Astrocyte of the hippocampus (primary cell): ENCODE measurements around the gene SERINC3.

Experiments
- DNase-seq: peaks from one replicate; pipeline ENCODE4 v3.0.0; 2011; ENCODE audit warnings: low read depth, low spot score

SERINC3 gene

DNA sequence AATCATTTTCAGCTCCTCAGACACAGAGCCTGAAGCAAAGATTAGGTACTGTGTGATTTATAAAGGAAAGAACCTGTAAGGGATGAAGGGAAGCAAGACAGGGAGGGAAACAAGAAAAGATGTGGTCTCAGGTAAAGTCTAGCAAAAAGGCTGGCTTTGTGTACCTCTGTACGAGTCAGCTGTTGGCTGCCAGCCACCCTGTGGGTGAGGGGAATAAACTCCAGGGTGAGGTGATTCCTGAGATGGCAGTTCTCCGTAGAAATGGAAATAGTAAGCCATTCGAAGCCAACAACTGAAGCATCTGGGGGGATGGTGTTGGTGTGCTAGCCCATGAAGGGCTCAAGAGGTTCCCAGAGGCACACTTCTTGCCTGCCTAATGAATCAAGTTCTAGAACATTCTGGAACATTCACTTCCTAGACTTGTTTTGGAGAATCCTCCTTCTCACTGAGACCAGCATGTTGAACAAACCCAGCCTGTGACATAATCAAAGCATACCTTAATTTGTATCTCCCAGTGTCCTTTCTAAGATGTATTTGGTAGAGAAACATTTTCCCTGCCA, 56.8 kb downstream of the SERINC3 start:
- DNase-seq, result peak; percentile 40

DNA sequence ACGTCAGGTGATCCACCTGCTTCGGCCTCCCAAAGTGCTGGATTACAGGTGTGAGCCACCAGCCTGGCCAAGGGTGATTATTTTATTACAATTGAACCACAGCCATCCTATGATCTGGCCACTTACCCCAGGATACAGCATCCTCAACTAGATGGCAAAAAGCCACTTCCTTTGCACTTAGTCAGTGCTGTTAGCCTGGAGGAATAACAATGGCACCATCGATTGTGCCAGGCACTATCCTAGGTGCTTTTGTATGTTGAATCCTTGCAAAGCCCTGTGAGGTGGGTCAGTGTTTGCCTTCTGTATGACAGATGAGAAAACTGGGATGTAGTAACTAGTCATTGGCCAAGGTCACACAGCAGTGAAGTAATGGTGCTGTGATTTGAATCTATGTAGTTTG, 57.4 kb downstream of the SERINC3 start:
- no peak for DNase-seq

- no peak for DNase-seq
These were observed 58.4 kb downstream of the SERINC3 start for GRCh38 chr20:44463466-44463865.

GRCh38 chr20:44461803-44462174, 60.1 kb downstream of the SERINC3 start:
- DNase-seq, result no peak

GRCh38 chr20:44461142-44461802, 60.6 kb downstream of the SERINC3 start:
- DNase-seq, result no peak

- peak; percentile 50 for DNase-seq
These were observed 61.1 kb downstream of the SERINC3 start for GRCh38 chr20:44460795-44461141.

DNA sequence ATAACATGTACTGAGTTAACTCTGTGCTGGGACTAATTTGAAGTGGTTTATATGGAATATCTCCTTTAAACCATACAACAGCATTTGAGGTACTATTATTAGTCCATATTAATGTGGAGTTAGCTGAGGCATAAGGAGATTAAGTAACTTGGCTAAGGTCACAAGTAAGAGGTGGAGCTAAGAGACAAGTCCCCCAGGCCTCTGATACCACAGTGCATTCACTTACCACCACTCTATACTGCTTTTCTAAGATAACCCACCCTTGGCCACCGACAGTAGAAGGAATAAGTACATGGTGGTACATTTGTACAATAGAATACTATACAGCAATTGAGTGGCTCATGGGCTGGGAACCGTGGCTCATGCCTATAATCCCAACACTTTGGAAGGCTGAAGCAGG, 62.6 kb downstream of the SERINC3 start:
- no peak for DNase-seq

DNA sequence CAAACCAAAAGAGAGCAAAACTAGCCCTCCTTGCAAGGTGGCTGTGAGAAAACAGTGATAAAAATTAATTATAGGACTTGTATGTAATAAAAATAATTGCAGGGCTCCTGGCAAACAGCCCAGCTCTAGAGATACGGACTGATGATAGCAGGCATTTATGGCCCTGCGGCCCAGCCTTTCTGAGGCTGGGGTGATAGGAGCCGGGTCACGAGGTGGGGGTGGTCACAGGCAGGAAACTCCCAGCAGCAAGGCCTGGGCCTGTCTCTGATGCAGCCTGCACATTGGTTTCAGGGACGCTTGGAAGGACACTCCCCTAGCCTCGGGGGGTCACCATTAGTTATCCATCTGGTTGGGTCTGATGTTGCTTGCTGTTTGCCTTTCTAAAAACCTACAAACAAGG, 64.9 kb downstream of the SERINC3 start:
- no peak for DNase-seq

DNA sequence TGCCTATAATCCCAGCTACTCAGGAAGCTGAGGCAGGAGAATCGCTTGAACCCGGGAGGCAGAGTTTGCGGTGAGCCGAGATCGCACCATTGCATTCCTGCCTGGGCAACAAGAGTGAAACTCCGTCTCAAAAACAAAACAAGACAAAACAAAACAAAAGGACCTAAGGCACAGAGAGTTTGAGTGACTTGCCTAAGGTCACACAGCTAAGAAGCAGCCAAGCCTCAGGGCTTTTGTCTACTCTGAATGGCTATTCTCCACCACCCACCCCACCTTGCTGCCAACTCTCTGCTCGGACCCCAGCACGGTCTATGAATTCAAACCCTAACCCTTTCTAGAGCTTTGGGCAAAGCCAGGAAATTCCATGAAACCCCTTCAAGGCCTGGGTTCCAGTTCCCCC, 65.3 kb downstream of the SERINC3 start:
- no peak for DNase-seq

DNA sequence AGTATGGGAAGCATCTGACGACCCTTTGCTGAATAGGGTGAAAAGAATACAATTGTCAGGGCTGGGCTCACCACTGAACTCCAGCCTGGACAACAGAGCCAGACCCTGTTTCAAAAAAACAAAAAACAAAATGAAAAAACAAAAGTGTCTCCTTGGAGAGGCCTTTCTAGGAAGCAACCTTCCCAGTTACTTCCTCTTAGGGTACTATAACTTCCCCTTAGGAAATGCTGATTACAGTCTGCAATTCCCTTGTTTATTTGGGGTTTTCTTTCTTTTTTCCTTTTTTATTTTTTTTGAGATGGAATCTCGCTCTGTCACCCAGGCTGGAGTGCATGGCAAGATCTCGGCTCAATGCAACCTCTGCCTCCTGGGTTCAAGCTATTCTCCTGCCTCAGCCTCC, 66.7 kb downstream of the SERINC3 start:
- no peak for DNase-seq

DNA sequence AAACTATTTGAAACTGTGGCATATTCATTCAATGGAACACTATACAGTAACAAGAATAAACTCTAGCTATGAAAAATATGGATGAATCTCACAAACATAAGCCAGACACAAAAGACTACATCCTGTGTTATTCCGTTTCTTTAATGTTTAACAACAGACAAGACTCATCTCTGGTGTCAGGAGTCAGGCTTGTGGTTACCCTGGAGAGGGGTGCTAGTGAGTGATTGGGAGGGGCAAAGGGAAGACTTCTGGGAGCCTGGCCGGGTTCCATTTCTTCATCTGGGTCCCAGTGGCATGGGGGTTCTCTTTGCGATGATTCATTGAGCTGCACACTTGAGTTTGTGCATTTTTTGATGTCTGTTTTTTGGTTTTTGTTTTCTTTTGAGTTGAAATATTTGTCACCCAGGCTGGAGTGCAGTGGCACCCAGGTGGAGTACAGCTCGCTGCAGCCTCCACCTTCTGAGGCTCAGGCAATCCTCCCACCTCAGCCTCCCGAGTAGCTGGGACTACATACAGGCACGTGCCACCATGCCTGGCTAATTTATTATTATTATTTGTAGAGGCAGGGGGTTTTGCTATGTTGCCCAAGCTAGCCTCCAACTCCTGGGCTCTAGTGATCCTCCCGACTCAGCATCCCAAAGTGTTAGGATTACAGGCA, 67.4 kb downstream of the SERINC3 start:
- no peak for DNase-seq

GRCh38 chr20:44450903-44451450, 70.9 kb downstream of the SERINC3 start:
- no peak for DNase-seq

DNA sequence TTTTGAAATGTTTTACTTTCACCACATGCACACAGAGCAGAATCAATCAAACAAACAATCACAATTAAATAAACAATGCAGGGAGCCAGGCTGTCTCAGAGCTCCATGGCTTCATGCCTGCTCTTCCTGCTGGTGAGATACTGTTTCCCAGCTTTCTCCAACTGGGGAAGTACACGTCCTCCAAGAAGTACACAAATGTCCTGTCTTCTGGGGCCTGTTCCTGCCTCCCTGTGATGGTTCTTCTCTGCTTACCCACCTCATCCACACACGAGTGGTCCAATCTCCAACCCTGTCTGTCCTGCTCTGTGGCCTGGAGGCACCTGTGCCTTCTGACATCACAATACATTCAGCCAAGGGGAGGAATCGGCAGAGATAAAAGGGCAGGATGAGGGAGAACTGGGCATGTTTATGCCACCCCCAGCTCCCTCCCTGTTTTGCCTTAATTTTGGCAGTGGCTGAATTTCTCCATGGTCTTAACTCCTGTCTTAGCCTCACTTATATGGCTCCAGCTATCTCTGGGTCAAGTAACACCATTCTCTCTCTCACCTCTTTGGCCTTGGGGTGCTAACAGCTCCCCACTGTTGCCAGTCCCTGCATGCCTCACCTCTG, 71.5 kb downstream of the SERINC3 start:
- no peak for DNase-seq

DNA sequence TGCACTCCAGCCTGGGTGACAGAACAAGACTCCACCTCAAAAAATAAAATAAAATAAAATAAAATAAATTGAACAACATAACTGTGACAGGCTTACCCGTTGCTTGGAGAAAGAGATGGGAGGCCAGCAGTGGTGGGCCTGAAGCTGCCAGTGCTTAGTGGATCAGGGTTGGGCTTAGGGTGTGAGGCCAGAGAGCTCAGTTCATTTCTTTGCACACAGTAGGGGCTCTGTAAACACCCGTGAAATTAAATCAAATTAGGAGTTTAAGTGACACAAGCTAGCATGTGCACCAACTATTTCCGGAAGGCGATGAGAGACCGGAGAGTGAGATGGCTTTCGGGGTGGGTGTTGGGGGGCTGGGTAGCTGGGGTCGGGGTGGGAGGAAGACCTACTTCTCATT, 72.0 kb downstream of the SERINC3 start:
- DNase-seq, result no peak

- no peak for DNase-seq
These were observed 72.9 kb downstream of the SERINC3 start for GRCh38 chr20:44448753-44449546.

- no peak for DNase-seq
These were observed 73.9 kb downstream of the SERINC3 start for GRCh38 chr20:44447827-44448419.
